ENCODE data around the gene IGFBP2.
A peak's percentile ranks its signal among the peaks of the same experiment; 100 is the strongest.

The IGFBP2 gene

GRCh38 chr2:216661639-216662375, 28.6 kb downstream of the IGFBP2 start:
- DNase-seq (ENCODE audit: low read depth in 2 of 2), result no peak

GRCh38 chr2:216663106-216663505, 29.9 kb downstream of the IGFBP2 start:
- DNase-seq (ENCODE audit: low read depth in 2 of 2), result no peak

DNA sequence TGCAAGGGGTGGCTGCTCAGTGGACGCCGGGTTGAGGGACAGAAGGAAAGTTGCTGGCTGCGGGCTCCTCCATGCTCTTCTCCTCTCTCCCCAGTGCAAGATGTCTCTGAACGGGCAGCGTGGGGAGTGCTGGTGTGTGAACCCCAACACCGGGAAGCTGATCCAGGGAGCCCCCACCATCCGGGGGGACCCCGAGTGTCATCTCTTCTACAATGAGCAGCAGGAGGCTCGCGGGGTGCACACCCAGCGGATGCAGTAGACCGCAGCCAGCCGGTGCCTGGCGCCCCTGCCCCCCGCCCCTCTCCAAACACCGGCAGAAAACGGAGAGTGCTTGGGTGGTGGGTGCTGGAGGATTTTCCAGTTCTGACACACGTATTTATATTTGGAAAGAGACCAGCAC, 30.6 kb downstream of the IGFBP2 start:
- DNase-seq (ENCODE audit: low read depth in 2 of 2), result no peak

GRCh38 chr2:216664593-216665034, 31.4 kb downstream of the IGFBP2 start:
- no peak for DNase-seq (ENCODE audit: low read depth in 2 of 2)

DNA sequence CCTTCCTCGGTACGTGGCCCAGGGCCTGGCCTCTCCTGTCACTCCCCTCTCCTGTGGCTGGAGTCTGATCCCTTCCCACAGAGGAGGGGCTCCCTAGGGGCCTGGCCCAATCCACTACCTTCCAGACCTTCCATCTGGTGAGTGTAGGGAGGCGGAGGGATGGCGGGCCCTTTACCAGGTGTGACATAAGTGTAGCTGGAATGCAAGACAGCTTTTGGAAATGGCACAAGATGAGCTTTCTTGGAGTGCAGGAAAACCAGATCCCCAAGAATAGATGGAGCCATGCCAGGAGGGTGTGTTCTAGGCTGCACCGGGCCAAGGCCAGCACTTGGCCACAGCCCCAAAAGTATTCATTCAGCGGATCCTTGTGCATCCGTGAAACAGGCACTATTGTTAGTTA, 32.0 kb downstream of the IGFBP2 start:
- no peak for DNase-seq (ENCODE audit: low read depth in 2 of 2)

GRCh38 chr2:216665717-216666116, 32.5 kb downstream of the IGFBP2 start:
- no peak for DNase-seq (ENCODE audit: low read depth in 2 of 2)

DNA sequence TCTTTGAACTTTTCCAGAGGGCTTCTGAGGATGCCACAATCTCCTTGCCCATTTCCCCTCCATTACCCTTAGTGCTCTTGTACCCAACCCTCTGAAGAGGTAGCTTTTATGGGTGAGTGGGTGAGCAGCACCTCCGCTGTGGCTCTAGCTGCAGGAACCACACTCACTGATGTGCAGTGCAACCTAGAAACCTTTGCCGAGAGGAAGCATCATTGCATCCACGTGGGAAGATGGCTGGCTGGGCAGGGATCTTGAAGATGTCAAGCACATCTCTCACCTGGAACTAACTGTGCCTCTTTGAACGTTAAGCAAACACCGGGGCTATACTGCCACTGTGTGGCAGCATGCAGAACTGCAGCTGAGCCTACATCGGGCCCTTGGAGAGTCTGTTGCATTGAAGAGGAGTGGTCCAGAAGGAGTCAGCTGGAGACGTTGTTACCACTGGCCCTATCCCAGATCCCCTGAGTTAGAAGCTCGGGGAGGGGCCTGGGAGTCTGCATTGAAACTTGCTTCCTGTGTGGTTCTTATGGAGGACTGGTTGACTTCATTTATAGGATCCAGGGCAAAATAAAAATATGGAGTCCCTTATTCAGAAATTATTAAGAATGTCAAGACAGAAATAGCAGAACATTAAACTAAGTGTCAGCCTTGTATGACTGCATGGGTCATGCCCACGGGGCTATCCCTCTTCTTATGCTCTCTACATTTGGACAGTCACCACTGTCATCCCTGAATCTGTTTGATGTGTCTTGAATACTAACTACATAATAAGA, 33.4 kb downstream of the IGFBP2 start:
- DNase-seq (ENCODE audit: low read depth in 2 of 2), result peak; percentile 47 to 49

DNA sequence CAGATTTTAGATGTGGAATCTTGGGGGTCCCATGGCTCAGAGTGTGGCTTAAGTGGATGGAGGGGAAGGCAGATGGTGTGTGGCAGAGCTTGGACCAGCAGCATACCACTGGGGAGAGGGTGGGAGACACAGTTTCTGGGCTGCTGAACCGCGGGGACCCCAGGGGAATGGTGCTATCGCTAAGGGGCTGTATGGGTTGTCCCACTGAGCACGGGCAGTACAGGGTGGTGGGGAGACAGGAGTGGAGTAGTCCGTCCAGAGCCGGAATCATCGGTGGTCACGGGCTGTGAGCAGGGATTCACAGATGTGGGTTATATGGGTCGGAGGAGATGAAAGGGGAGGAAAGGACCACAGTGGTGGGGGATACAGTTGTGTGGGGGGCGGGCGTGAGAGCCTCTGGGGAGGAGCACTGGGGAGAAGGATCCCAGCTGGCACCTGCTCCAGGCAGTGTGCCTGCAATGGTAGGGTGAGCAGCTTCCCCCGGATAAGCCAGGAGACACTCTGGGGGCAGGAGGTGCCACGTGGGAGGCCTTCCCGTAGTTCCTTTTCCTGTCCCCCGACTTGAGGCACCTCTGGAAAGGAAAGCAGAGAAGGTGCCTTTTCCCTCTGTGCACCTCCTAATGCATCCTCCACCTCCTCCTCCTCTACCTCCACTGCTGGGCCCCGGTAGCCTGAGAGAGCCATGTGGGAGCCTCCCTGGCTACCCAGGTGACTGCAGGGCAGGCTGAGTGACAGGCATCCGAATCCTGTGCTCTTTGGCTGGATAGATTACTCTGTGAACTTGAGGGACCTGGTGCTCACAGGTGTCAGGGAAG, 37.3 kb downstream of the IGFBP2 start:
- no peak for DNase-seq (ENCODE audit: low read depth in 2 of 2)

- no peak for DNase-seq (ENCODE audit: low read depth in 2 of 2)
Measured at GRCh38 chr2:216671081-216671411, 37.8 kb downstream of the IGFBP2 start.

DNA sequence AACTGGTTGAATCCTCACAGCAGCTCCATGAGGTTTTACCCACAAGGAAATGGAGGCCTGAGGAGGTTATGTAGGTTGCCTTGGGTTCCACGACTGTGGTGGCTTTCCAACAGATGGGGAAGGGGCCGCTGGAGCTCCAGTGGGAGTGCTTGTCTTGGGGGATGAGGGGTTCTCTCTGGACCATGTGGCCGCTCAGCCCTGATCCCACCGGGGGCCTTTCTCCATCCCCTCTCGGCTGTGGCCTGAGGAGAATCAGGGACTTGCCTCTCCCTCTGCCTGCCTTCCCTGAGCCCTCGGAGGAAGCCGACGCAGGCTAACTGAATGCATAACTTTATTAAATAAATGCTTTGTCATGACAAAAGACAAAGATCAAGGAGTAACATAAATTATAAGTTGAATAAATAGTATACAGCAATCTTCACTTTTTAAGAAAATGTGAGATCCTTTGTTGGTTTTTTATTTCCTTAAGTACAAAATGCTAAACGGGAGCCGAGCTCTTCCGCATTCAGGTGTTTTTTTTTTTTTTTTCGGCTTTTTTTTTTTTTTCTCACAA, 38.6 kb downstream of the IGFBP2 start:
- no peak for DNase-seq (ENCODE audit: low read depth in 2 of 2)

DNA sequence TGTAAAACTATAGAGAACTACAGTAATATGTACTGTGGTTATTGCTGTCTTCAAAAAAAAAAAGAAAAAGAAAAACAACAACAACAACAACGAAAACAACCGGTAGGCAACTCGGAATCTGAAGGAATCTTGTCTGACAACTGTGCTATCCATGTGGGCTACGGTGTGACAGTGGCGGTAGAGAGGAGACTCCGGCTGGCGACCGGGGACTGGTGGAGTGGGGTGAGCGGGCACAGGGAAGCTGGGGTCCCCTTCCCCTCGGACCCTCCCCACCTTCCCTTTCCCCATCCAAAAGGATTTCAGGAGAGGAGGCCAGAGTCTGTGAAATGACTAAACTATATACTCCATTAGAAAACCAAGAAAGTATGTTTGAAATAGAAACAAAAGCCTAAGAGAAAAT, 39.2 kb downstream of the IGFBP2 start:
- DNase-seq (ENCODE audit: low read depth in 2 of 2), result no peak

DNA sequence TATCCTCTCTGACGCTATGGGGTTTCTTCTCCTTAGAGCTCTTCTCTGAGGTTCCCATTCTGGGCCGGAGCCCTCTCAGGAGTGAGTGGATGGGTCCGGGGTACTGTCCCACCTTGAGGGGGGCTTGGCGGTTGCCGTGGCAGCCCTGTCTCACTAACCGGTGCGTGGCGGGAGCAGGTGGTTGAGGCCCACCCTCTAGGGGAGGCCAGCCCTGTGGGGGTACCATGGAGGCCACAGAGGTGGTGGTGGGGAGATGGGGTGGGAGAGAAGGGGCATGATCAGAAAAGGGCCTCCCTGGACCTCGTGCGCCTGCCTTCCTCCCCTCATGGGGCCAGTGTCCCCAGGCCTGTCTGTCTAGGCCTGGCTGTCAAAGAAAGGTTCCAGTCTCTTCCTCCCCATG, 39.8 kb downstream of the IGFBP2 start:
- DNase-seq (ENCODE audit: low read depth in 2 of 2), result no peak

DNA sequence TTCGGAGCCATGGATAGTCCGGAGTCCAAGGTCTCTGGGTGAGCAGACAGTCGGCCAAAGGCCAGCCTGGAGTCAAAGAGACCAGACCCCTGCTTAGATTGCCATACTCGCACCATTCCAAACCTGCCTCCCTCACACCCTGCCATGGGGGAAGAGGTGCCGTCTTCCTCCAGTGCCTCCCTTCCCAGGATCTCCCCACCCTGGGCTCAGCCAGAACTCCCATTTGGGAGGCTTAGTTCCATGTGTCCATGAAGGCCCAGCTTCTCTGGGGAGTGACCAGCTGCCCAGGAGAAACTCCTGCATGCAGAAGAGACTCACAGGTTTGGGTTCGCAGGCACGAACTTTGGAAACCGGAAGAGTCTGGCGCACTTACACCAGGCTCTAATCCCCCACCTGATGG, 40.4 kb downstream of the IGFBP2 start:
- no peak for DNase-seq (ENCODE audit: low read depth in 2 of 2)

- DNase-seq (ENCODE audit: low read depth in 2 of 2), result no peak
Measured at GRCh38 chr2:216674376-216674775, 41.2 kb downstream of the IGFBP2 start.

- no peak for DNase-seq (ENCODE audit: low read depth in 2 of 2)
Measured at GRCh38 chr2:216676630-216677029, 43.4 kb downstream of the IGFBP2 start.

DNA sequence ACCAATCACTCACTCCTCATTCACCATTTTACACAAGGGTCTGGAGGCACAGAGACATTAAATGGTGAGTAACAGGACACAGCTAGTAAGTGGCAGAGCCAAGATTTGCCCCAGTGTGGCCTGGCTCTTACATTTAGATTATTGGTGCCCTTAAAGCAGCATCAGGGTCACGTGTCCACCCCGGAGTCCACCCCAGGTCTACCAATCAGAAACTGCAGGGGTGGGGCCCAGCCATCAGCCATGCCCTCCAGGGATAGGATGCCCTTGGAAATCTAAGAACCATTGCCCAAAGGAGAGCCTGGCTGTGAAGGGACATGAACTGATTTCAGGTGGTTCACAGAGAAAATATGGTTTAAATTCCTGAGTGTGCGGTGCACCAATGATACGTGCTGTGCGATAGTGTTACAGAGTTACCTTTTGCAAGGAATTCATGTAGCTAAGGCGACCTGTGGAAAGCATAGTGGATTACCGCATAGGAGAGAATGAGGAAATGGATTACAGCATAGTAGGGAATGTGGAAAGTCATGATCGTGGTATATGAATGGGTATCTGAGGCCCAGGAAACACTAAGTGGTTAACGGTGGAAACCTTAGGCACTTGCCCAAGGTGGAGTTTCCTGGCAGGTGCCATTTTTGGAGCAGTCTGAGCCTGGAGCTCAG, 44.3 kb downstream of the IGFBP2 start:
- no peak for DNase-seq (ENCODE audit: low read depth in 2 of 2)

DNA sequence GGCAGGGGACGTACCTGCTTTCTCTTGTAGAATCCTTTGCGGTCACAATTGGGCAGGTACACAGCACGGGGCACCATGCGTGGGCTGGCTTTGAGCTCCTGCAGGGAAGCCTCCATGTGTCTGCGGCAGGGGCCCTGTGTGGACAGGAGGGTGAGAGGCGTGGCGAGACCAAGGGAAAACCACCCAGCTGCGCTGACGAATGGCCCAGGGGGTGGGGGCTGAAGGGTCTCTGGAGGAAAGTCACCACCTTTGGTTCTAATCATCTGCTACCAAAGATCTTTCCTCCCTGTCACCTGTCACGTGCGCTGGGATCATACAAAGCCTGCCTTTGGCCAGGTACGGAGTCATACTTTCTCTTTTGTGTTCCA, 44.9 kb downstream of the IGFBP2 start:
- no peak for DNase-seq (ENCODE audit: low read depth in 2 of 2)

- DNase-seq (ENCODE audit: low read depth in 2 of 2), result no peak
Measured at GRCh38 chr2:216678813-216679657, 45.8 kb downstream of the IGFBP2 start.

DNA sequence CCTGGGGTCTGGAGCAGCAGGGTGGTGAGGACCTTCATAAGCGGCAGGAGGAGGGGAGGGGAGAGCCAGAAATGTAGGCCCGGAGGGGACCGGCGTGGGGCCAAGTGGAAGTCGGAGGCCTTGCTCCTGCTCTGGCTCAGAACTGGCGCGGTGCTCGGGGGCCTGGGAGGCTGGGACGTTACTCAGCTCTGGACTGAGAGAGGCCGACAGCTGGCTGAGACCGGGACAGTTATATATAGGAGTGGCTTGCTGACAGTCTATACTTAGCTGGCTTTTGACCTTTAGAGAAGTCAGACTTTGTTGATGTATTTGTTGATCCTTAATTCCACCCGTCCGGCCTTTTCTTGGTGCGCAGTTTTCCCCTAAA, 46.4 kb downstream of the IGFBP2 start:
- DNase-seq (ENCODE audit: low read depth in 2 of 2), result no peak

DNA sequence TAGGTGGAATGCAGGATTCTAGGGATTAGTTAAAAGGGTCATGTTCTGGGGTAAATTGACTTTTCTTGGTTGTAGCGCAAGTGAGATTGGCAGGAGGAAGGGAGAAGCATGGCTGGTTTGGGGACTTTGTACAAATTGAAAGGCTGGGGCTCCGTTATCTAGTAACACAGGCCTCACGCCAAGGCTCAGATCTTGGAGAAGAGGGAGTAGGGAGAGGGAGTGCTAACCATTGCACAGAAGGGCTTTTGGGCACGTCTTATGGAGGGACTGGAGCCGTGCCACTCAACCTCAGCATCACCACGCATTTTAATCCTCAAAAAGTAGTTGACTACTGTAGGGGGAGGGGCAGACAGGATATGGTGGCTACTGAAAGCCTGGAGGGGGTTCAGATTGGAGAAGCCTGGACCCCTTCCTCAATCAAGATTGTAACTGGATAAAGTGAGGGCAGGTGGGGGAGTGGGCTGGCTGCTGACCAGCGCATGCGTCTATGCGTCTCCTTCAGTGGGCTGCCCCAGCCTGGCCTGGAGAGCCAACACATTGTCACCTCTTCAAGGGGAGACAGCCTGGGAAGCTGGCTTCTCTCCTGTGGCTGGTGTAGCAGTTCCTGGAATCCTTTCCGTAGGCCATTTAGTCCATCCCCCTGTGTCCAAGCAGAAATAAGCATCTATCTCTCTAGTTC, 47.9 kb downstream of the IGFBP2 start:
- DNase-seq (ENCODE audit: low read depth in 2 of 2), result no peak
